ENCODE results near the gene MAP7D3. TPM values are rescaled to one million over a fixed set of nuclear protein-coding genes. Genes with fewer than 3 reads are reported as not detected.

Gene MAP7D3
- total and polyA plus RNA-seq, 2 of the 8 experiments (the other 6 are each of a cell fraction or from before 2014, with no cell fraction given): 4.8 to 19.6 TPM

DNA sequence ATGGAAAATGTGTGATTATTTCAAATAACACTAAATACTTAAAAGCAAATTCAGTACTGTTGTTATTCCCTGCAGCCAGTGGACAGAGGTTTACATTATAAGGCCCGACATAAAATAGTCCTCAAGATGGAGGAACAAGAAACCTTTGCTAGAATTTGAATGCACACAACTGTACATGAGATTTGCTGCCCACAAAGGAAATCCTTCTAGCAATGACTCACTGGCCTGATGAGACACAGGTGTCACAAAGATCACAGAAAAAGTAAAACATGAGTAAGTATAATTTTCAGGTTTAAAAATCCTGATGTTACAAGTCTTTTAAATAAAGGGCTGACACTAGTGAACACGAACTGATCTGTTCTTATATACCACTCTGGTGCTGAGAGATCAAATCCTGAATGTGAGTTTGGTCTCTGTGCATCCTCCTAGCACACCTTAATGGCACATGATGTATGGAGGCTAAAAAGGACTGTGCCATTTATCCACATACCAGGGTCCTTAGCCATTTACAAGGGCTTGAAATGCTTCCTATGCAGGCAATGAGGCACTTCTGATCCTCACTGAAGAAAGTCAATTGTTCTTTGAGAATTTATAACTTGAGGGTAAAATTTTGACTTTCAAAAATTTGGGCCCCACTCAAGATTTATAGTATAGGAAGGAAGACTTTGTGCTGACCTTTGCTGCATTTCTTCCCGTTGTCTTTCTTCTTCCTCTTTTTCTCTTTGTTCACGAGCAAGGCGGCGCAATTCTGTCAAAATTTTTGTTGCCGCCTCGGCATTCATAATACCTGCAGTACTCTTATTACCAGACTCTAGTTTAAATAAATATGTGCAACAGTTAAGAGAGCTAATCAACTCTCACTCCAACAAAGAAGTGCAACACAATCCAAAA is 23.0 kb downstream of the MAP7D3 start:
- H2AFZ ChIP-seq (ENCODE audit: low read length): no peak overlapping the region
- ChIA-PET CTCF (ENCODE audit: partially characterized antibody) (no interaction called here), POLR2A (ENCODE audit: partially characterized antibody) (no interaction called here)
- H3K4me3 ChIP-seq (ENCODE audit: extremely low read depth in 1 of 4, insufficient read depth in 2 of 4, low read depth in 3 of 4, low read length in 4 of 4): no peak overlapping the region
- H3K27me3 ChIP-seq (replicated peaks in 1 of 4; ENCODE audit: control insufficient read depth in 3 of 4, extremely low read depth in 1 of 4, insufficient read depth in 3 of 4, low read length in 3 of 4): no peaks in the 10 kb centered on the region
- H3K23ac ChIP-seq (ENCODE audit: insufficient read length): no peak overlapping the region
- TF ChIP-seq CBX5 (IDR thresholded peaks at IDR 0.05; ENCODE audit: low read depth, low read length): no peak
- TF ChIP-seq, protein P1, sequence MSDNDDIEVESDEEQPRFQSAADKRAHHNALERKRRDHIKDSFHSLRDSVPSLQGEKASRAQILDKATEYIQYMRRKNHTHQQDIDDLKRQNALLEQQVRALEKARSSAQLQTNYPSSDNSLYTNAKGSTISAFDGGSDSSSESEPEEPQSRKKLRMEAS (IDR thresholded peaks at IDR 0.05): no peak
- no peak for TF ChIP-seq YY1 (IDR thresholded peaks at IDR 0.05; ENCODE audit: low read depth, low read length)
- TF ChIP-seq, protein P2, sequence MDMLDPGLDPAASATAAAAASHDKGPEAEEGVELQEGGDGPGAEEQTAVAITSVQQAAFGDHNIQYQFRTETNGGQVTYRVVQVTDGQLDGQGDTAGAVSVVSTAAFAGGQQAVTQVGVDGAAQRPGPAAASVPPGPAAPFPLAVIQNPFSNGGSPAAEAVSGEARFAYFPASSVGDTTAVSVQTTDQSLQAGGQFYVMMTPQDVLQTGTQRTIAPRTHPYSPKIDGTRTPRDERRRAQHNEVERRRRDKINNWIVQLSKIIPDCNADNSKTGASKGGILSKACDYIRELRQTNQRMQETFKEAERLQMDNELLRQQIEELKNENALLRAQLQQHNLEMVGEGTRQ (IDR thresholded peaks at IDR 0.05; ENCODE audit: low read length): no peak
- TF ChIP-seq GABPA (IDR thresholded peaks at IDR 0.05; ENCODE audit: borderline replicate concordance, insufficient read depth, low read length): no peak
- no peak for TF ChIP-seq CHD2 (IDR thresholded peaks at IDR 0.05; ENCODE audit: low read length)
- TF ChIP-seq EP300 (IDR thresholded peaks at IDR 0.05; ENCODE audit: borderline replicate concordance in 1 of 2, low read depth in 2 of 2, low read length in 2 of 2): no peak
- no peak for TF ChIP-seq RAD21 (IDR thresholded peaks at IDR 0.05 in 1 of 2, conservative IDR thresholded peaks at IDR 0.05 in 1 of 2; ENCODE audit: low read depth in 2 of 2, low read length in 2 of 2)
- TF ChIP-seq RFX5 (IDR thresholded peaks at IDR 0.05; ENCODE audit: borderline replicate concordance, low read depth, low read length): no peak
- FAIRE-seq (no peak), DNase-seq (ENCODE audit: low read depth in 1 of 2, low spot score in 2 of 2) (no peak)
- H3K23me2 ChIP-seq (ENCODE audit: low read depth, low read length): no peaks in the 10 kb centered on the region
- no peak overlapping the region for H2BK12ac ChIP-seq (ENCODE audit: low read depth, low read length)
- H3K56ac ChIP-seq (replicated peaks; ENCODE audit: insufficient read length, low read depth, low read length): no peak overlapping the region
- WGBS, 2 experiments (ENCODE audit: extremely low coverage in 1 of 2, insufficient coverage in 1 of 2, insufficient read length in 1 of 2, insufficient replicate concordance in 2 of 2, low coverage in 1 of 2, low lambda C conversion rate in 2 of 2, missing lambda C conversion rate in 1 of 2): 98% methylated on average over 8 of the region's 8 CpGs; no CpG with 5 or more reads in 1 of the 2 experiments
- no peaks in the 10 kb centered on the region for H3K9me3 ChIP-seq (ENCODE audit: insufficient read depth in 2 of 2, low read depth in 1 of 2, low read length in 1 of 2)
- no peak overlapping the region for H2BK20ac ChIP-seq (ENCODE audit: low read length)
- no peak overlapping the region for H3K18ac ChIP-seq (ENCODE audit: extremely low read depth, low read length)
- no peaks in the 10 kb centered on the region for H3K79me1 ChIP-seq (ENCODE audit: low read depth, low read length)
- H3K4me2 ChIP-seq (ENCODE audit: insufficient read depth in 1 of 2, low read depth in 2 of 2, low read length in 2 of 2): no peak overlapping the region
- H2BK120ac ChIP-seq (replicated peaks; ENCODE audit: low read depth, low read length): no peak overlapping the region
- no peak overlapping the region for H4K91ac ChIP-seq (replicated peaks; ENCODE audit: insufficient read length, low read length)
- H4K5ac ChIP-seq (ENCODE audit: insufficient read length, low read depth, low read length): no peak overlapping the region
- no peak overlapping the region for H2BK15ac ChIP-seq (ENCODE audit: low read length)
- peaks cover 2 to 45% (median 15%) of the 10 kb centered on the region in 4 experiments; a peak in 5 of 8 replicates for H3K36me3 ChIP-seq (ENCODE audit: control insufficient read depth in 2 of 4, insufficient read depth in 4 of 4, low read length in 3 of 4)
- H3K27ac ChIP-seq (ENCODE audit: low read depth, low read length): no peak overlapping the region
- no peaks in the 10 kb centered on the region for H3K4me1 ChIP-seq (replicated peaks in 1 of 4; ENCODE audit: control insufficient read depth in 3 of 4, insufficient read depth in 4 of 4, low read length in 3 of 4)
- no peak overlapping the region for H3K9ac ChIP-seq (replicated peaks in 1 of 4; ENCODE audit: extremely low read depth in 1 of 4, low read depth in 3 of 4, low read length in 3 of 4)
- no peak overlapping the region for H4K8ac ChIP-seq (ENCODE audit: extremely low read depth, insufficient read depth, low read length)
- no peak overlapping the region for H3K14ac ChIP-seq (ENCODE audit: insufficient read length)
- no peaks in the 10 kb centered on the region for H4K20me1 ChIP-seq (replicated peaks in 1 of 2; ENCODE audit: control insufficient read depth in 1 of 2, insufficient read depth in 2 of 2, low read length in 2 of 2)
- no peak overlapping the region for H3K4ac ChIP-seq (replicated peaks; ENCODE audit: insufficient read length, low read depth, low read length)
- H3K79me2 ChIP-seq (ENCODE audit: control insufficient read depth in 1 of 2, insufficient read depth in 2 of 2, low read length in 2 of 2): no peaks in the 10 kb centered on the region
- H2AK5ac ChIP-seq (ENCODE audit: low read depth, low read length): no peak overlapping the region
- H2BK5ac ChIP-seq (ENCODE audit: low read depth, low read length): no peak overlapping the region
